Inferior parietal cortex (tissue), 1 donor: ENCODE measurements around the gene ENTPD7.
"Not testable (repeated sequence)": the region's sequence is repeated elsewhere in the genome, so short reads cannot be mapped to it uniquely, and the experiment has no call there.

Source experiments
- DNase-seq: peaks from one replicate; pipeline ENCODE4 v3.0.0-alpha.2; 2016; ENCODE audit errors: extremely low spot score

The ENTPD7 gene

DNA sequence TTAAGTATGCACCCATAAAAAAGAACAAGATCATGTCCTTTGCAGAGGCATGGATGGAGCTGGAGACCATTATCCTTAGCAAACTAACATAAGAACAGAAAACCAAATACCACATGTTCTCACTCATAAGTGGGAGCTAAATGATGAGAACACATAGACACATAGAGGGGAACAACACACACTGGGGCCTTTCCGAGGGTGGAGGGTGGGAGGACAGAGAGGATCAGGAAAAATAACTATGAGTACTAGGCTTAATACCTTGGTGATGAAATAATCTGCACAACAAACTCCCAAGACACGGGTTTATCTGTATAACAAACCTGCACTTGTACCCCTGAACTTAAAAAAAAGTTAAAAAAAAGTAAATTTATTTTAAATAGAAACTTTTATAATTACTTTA is 86.9 kb downstream of the ENTPD7 start:
- DNase-seq = not testable (repeated sequence)

DNA sequence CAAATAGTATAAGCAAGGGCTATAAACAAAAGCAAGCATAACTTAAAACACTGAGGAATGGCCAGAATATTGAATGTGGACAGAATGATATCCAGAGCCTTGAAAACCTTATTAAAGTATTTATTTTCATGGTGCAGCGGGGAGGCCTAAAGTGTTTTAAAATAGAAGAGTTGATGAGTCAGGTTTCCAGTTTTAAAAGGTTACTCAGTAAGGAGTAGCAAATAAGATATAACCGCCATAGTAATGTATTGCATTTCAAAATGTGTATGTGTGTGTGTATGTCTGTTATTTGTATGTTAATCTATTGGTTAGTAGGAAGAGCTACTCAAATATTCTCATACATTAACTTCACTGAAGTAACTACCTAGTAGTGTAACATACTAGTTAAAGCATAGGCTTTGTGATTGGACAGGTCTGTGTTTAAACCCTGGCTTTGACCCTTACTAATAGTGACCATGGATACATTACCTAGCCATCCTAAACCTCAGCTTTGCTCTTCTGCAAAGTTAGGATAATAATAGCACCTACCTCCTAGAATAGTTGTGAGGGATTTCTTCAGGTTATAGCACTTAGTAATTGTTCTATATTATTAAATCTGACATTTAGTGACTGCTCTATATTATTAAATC is 89.6 kb downstream of the ENTPD7 start:
- no peak for DNase-seq

DNA sequence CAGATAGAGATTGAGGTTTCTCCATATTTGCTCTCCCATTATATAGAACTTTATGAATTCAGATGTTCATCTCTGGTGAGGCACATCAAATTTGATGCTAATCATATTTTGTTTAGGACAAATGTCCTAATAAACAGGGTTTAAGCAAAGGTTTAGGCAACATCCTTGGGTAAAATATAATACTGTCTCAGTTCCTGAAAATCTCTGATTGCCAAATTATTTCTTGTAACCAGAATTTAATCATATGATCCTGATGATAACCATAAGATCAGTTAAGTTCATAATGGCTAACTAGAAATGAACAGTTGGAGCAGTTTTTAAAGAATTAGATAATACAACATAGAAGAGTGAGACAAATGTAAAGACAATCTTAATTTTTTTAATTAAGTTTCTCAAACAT is 91.3 kb downstream of the ENTPD7 start:
- DNase-seq = no peak

DNA sequence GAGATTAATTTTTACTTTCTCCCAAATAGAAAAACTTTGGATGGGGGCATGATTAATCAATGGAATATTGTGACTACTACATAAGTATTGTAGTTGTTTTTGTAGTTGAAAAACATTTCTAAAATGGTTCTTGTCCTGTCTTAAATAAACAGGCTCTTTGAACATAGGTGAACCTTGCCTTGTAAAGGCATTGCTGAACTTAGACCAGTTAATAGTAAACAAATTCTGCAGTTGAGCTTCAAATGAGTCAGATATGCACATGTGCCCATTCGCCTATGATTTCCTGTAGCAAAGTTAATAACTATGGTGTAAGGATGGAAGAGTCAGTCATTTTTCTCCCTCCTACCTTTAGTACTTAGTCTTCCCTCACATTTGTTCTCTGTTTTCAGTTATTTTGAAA is 95.4 kb downstream of the ENTPD7 start:
- no peak for DNase-seq
